ENCODE data around the gene ZC3H12C. TPM values are rescaled to one million over a fixed set of nuclear protein-coding genes. Genes with fewer than 3 reads are reported as not detected.

The ZC3H12C gene
- total and polyA plus RNA-seq, 5 donors from 2014 or later = 0.02 to 3.0 (median 0.14) TPM; not detected in 1

Other genes starting within 250 kb of the ZC3H12C start
- 38.0 TPM for gene RDX, start 203.2 kb downstream of the ZC3H12C start, total RNA-seq
- gene RDX, start 203.2 kb downstream of the ZC3H12C start, polyA plus RNA-seq = 10 to 100 TPM; 26.0 to 30.3 (median 28.6) TPM

Measured in CD4-positive, CD25-positive, alpha-beta regulatory T cell (primary cell).